ENCODE measurements around the gene LPXN.
A peak's percentile ranks its signal among the peaks of the same experiment; 100 is the strongest.

Gene LPXN

DNA sequence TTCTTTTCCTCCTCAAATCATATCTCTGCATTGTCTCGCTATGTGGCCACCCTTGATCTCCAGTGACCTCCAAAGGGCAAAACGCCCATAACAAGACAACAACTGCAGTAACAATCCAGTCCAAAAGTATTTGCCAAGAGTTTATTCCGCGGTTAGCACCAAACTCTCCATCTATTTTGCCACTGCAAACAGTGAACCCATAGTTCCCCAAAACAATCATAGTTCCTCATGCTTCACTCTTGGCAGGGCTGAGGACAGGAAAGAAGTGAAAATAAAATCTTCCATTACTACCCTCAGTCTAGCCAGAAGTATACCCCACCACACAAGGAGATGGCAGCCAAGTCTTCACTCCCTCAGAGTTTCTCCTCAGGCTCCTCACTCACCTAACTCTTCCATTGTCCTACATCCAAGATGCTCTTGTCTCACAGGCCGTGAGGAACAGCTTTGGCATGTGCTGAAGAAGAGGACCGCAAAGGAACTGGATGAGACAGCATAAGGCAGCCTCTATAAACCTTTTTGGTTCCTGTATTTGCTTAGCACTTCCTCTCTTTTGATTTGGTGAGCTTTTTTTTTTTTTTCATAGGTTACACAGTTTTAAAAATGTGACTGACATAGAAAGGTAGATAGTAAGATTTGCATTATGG, at the start of gene LPXN:
TSS of gene LPXN (minus strand) at position 480 of the 644 bp plus-strand sequence. CDS start at position 396, 84 bp downstream.
- DNase-seq (ENCODE audit: low read depth): peak; percentile 27

DNA sequence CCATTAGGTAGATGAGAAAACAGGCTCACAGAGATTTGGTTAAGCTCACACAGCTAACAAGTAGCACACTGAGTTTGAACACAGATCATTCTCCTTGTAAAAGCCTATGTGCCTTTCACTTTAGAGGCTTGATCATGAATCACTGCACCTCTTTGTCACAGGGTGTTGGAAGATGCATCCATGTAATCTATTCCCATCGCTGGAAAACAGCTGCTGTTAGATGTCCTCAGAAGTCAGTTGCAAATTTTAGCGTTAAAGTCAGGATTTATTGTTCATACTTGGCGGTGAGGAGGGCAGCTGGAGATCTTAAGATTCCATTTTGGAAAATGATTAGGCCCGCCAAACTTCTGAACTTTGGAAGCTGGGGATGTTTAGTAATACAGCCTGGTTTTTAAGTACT, 49.4 kb upstream of the LPXN start:
- no peak for DNase-seq (ENCODE audit: low read depth)

DNA sequence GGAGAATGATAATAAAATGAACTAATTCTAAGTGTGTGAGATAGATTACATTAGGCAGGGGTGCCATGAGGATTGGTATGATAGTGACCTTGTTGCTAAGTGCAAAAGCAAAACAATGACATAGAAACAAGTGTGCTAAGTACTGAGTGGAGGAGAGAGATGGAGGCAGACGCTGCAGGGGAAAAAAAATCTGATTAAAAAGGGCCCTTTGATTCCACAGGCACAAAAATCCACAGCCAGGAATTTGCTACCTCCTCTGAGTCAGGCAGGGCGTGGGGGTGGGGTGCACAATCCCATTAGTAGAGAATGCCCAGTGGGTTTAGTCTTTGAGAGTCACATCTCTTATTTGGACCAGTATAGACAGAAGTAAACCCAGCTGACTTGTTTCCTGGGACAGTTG, 46.7 kb upstream of the LPXN start, which contains the start of gene CNTF:
TSS of gene CNTF (plus strand) at position 322 of the 400 bp plus-strand sequence. CDS start 88 bp downstream, outside the sequence.
- DNase-seq (ENCODE audit: low read depth): no peak

DNA sequence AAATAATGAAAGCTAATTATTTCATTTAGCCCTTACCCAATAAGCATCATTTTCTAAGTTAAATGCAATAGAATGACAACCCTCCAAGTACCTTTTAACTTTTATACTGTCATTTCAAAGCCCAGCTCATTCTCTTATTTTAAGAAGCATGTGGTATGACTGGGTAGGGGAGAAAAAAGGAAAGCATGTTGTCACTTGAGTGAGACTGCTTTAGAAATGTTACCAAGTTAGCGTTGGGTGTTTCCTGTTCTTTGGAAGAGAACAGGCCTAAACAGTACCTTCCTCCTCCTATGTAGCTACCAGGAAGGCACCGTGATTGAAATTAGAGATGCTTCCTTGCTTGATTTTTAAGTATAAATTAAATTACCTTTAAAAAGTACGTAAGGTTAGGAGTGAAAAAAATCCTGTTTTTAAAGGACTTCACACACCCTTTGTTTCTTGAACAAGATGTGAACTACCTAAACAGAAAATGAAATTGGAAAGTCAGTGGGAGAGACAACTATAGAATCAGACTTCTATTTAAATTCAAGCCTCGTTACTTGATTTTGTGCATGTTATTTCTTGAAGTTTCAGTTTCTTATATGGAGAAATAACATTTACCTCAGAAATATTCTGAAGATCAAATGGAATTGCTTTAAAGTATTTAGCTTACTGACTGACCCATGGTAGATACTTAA, 46.1 kb upstream of the LPXN start:
- DNase-seq (ENCODE audit: low read depth): no peak

DNA sequence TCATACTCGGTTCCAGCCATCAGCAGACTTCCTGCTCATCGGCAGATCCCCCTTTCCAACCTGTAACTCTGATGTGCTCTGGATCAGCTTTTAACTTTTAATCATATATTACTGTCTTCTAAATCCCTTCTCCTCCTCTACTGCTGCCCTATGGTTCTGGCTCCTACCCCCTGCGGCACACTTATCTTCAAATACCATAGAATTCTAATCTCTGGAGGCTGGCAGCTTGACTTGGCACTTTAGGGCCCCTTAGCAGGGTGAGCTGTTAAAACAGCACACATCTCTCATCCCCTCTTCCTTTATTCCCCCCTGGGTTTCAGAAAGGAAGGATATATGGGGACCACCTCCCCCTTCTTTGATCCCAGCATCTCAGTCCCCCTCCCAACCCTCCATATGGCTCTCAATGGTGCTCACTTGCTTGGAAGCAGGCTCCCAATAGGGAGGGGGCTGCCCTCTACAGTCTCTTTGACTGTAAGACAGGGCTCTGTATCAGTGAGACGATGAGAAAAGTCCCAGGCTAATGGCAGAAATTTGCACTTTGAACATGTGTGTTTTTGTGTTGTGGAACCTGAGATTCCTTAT, 42.4 kb upstream of the LPXN start:
- DNase-seq (ENCODE audit: low read depth): no peak

DNA sequence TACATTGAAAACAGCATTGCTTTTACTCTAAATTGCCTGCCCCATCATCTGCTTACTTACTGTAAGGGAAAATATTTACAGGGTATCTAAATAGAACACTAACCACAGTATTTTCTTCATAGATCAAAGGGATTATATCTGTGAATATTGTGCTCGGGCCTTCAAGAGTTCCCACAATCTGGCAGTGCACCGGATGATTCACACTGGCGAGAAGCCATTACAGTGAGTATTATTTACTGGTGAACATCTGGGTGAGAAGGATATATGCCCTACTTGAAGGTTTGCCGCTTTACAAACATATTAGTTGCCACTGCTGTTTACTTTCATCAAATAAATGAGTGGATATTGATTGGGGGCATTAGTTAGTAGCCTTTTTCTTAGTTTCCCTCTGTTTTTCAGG, 40.9 kb upstream of the LPXN start:
- DNase-seq (ENCODE audit: low read depth): peak; percentile 65

DNA sequence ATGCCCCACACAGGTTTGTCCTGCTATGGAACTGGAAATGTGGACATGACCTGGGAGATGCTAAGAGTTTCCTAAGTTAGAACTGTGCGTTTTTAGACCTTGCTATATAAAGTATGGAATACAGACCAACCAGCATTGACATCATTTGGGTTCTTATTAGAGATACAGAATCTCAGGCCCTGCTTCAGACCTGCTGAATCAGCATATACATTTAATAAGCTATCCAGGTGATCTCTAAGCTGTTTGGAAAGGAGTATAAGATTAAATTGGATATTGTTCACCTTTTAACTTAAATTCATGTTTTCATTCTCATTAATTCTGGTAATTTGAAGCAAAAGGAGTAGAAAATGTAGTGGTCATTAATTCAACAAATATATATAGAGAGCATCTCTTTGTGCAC, 39.9 kb upstream of the LPXN start:
- no peak for DNase-seq (ENCODE audit: low read depth)

DNA sequence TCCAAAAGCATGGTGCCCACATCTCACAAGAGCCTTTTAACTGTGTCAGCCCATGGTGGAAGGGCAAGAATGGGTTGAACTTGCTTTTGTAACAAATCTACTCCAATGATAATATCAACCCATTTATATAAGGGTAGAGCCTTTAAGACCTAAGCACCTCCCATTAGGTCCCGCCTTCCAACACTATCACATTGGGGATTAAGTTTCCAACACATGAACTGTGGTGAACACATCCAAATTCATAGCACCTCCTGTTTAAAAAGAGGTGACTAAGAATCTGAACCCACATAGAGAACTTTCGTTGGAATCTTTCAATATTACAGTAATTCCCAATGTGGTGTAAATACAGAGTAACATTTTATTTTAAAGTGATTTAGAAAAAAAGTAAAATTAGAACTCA, 37.6 kb upstream of the LPXN start:
- no peak for DNase-seq (ENCODE audit: low read depth)

DNA sequence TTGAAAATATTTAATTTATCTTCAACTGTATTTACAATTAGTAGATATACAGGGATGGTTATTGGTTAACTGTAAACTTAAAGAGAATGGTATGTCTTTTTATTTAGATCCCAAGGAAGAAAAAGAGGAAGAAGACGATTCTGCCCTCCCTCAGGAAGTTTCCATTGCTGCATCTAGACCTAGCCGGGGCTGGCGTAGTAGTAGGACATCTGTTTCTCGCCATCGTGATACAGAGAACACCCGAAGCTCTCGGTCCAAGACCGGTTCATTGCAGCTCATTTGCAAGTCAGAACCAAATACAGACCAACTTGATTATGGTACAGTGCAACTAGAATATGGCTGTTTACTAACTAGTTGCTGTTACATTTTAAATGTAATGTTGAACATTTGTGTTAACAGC, 34.1 kb upstream of the LPXN start:
- DNase-seq (ENCODE audit: low read depth): no peak

DNA sequence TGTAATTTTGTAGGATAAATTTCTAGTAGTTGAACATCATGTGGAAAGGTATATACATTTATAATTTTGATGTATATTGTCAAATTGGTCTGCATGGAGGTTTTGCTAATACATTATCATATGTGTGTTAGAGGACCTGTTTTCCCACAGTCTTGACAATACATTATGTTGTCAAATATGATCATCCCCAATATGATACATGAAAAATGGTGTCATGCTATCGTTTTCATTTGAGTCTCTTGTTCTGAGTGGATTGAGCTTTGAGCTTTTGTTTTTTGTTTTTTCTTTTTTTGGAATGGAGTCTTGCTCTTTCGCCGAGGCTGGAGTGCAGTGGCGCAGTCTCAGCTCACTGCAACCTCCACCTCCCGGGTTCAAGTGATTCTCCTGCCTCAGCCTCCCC, 32.7 kb upstream of the LPXN start:
- DNase-seq (ENCODE audit: low read depth): no peak

DNA sequence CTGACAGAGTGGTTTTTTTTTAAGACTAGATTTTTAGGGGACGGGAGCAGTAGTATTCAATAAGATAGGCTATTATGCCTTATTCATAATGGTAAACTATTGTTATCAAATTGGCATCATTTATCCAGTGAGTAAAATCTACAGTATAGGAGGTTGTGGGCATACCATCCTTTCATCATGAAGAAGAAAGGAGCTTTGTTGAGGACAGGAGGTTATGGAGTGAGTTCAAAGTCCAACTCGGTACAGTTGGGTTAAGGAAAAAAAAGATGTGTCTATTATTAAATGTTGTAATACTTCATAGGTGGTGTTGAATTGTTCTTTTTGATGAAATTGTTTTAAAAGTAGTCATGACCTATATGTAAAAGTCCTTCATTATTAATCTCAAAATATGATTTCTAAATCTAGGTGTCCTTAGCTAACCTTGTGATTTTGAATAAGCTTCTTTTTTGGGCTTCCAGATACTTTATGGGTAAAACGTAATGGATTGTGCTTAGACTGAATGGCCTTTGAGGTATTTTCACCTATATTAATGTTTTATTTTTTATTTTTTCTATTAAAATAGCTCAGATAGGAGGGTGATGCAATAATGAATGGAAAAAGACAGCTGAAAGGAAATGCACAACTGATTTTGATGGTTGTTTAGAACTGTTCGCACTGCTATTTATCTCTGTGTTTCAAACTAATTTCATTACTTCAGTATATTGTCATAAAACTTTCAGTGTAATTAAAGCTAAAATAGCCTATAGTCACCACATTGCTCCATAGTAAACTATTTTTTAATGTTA, 31.5 kb upstream of the LPXN start:
- no peak for DNase-seq (ENCODE audit: low read depth)

DNA sequence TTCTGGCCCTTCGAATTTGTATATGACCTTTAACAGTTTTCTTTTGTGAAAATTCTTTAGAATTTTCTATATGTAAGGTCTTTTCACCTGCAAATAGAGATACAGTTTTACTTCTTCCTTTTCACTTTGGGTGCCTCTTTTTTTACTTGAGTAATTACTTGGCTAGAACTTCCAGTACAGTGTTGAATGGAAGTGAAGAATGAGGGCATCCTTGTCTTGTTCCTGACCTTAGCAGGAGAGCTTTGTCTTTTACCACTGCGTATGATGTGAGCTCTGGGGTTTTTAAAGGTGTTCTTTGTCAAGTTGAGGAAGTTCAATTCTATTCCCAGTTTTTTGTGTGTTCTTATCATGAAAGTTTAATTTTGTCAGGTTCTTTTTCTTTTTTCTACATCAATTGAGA, 24.9 kb upstream of the LPXN start:
- DNase-seq (ENCODE audit: low read depth): no peak

DNA sequence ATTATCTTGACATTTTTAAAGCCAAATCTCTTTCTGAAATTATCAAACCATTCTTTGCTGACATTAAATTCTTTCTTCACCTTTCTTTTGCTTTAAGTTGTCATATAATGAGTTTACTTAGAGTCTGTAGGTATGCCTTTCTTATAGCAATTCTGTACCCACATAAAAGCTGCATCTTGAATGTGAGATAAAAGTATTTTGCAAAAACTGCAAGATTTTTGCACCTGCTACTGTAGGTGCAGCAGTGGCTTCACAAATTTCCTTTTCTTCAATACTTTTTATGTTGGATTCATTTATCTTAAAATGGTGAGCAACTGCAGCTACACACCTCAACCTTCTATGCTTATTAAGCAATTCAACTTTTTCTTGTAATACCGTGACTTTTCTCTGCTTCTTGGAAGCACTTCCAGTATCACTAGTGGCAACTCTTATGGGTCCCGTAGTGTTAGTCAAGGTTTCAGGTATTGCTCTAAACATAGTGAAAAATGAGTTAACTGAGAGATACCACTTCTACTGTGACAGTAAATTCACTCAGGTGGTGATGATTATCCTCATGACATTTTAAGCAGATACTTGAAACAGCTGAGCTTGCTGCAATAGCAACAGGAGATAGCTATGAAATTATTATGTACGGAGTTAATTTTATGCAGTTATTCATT, 22.0 kb upstream of the LPXN start:
- DNase-seq (ENCODE audit: low read depth): no peak

DNA sequence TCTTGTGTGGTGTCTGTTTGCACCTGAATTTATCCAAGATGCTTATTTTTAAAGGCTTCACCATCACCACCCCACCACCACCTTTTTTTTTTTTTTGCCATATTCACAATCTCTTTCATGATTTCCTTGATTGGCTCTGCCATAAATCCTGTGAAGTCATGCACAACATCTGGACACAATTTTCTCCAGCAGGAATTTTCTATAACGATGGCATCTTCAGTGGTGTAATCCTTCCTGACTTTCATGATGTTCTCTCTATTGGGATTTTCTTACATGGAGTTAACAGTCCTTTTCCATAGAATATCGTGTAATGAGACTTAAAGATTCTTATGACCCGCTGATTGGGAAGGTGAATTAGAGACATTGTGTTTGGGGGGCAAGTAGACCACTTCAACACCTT, 21.0 kb upstream of the LPXN start:
- DNase-seq (ENCODE audit: low read depth): no peak

DNA sequence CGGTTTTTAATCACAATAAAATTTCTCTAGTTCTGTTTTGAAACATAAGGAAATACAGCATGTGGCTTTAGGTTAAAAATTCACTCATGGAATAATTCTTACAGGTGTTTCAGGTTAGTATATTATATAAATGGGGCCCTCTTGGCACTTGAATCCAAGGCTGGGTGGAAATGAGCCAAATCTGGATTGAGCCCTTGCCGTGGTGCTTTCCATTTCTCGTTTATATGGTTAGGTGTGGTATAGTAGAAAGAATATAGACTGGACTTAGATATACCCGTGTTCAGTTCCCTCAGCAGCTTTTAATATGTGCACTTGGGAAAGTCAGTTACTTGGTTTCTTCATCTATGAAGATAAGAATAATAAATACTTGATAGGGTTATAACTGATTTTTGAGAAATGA, 19.2 kb upstream of the LPXN start:
- DNase-seq (ENCODE audit: low read depth): no peak

DNA sequence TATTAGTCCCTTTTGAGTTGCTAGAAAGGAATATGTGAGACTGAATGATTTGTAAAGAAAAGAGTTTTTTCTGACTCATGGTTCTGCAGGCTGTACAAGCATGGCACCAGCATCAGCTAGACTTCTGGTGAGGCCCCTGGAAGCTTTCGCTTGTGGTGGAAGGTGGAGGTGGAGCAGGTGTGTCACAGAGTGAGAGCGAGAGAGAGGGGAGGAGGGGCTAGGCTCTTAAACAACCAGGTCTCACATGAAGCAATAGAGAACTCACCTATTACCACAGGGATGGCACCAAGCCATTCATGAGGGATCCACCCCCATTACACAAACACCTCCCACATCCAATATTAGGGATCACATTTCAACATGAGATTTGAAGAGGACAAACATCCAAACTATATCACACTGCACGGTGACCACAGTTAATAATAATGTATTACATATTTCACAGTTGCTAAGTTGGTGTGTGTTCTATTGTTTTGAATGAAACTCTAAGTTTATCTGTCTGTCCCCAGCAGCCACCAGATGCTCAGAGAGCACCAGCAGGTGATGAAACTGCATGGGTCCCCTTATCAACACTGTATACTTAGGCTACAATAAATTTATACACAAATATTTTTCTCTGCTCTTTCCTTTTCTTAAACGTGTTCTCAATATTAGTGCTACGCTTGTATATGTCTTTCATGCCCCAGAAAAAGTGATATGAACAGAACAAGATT, 17.3 kb upstream of the LPXN start:
- DNase-seq (ENCODE audit: low read depth): no peak

DNA sequence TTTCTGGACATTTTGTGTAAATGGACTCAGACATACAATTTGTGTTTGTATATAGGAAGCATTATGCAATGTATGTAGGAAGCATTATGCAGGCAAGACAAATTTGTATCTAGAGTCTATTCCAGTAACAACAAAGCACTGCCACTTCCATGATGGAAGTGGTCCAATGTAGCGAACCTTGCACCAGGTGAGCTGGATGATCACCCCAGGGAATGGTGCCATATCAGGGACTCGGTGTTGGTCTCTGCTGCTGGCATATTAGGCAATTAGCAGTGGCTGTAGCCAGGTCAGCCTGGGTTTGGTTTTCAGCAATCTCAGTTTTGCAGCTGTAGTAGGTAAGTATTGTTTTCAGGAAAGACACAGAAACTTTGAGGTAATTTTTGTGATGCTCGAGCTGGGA, 16.0 kb upstream of the LPXN start:
- no peak for DNase-seq (ENCODE audit: low read depth)

DNA sequence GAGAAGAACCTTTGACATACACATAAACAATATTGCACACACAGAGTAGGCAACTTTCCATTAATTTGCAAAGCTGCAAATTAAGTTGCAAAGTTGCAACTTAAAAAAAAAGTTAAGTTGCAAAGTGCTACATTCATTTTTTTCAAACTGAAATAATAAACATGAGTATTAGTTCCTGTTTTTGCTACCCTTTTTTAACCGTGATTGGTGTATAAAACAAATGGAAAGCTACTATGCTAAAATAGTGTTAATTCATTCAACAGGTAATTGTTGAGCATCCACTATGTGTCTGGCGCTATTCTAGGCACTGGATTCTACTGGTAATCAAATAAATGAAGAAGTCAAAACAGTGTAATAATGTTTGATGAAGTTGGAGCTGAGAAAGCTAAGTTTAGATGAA, 11.3 kb upstream of the LPXN start:
- DNase-seq (ENCODE audit: low read depth): no peak

DNA sequence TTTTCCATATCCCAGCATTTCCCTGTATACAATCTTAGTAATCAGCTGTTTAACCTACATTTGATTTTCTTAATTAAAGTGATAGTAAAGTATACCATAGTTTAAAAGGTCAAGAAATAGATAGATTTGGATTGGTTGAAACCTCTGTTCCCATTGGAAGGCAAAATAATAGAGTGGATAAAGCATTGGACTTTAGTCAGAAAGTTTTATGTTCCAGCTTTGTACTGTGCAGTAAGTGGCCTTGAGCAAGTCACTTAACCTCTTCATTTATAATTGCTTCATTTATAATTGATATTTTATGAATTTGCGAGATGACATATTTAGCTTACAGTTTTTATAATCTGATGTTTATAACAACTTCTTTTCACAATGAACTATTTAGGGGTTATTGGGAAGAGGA, 6.8 kb upstream of the LPXN start:
- DNase-seq (ENCODE audit: low read depth): no peak

DNA sequence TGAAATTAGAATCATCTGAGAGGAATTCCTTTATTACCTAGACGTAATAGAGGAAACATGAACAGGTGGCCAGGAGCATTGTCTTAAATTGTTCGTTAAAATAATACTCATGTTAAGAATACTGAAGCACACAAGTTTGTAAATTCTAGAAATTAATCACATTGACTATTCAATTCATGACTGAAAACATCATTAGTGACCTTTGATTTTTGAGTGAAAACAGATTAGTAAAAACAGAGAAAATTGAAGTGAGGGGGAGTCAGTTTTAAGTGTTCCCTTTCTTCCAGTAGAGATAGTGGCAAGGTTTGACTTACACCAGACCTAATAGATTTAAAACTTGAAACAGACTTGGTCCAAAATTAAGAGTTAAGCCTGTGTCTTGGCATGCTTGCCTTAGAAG, 4.7 kb upstream of the LPXN start:
- DNase-seq (ENCODE audit: low read depth): no peak

Measured in HS-27A (cell line).